Lower lobe of right lung (tissue), 2 donors: ENCODE results near the gene CCDC12. TPM values are rescaled to one million over a fixed set of nuclear protein-coding genes. Genes with fewer than 3 reads are reported as not detected.
A peak's percentile ranks its signal among the peaks of the same experiment; 100 is the strongest.

Experiments
- ATAC-seq, 2 donors: fragments of 200-7000 bp; cut with Tn5 transposase; one replicate each; pipeline ENCODE4 v1.9.1; 2020 to 2022; ENCODE audit warnings: mild to moderate bottlenecking in 2 of 2, moderate library complexity in 2 of 2
- DNase-seq: peaks from one replicate; pipeline ENCODE4 v3.0.0-alpha.2; 2020
- H3K27ac ChIP-seq: fragments of 200-600 bp; one replicate; pipeline ENCODE4 v1.8.0; 2022
- H3K27me3 ChIP-seq: fragments of 200-600 bp; one replicate; pipeline ENCODE4 v1.8.0; 2022; ENCODE audit warnings: low read depth
- H3K36me3 ChIP-seq: fragments of 200-600 bp; one replicate; pipeline ENCODE4 v1.8.0; 2022; ENCODE audit warnings: mild to moderate bottlenecking
- H3K4me1 ChIP-seq: fragments of 200-600 bp; one replicate; pipeline ENCODE4 v1.8.0; 2022
- H3K4me3 ChIP-seq: fragments of 200-600 bp; one replicate; pipeline ENCODE4 v1.8.0; 2022; ENCODE audit warnings: mild to moderate bottlenecking
- H3K9me3 ChIP-seq: fragments of 200-600 bp; one replicate; pipeline ENCODE4 v1.8.0; 2022
- CTCF ChIP-seq: fragments of 200-600 bp; IDR thresholded peaks from one replicate; pipeline ENCODE4 v1.8.0; 2022; ENCODE audit warnings: antibody characterized with exemption, mild to moderate bottlenecking
- intact Hi-C: fragments of 100-400 bp; cut with DNase I; formaldehyde crosslinking; loops from one replicate; pipeline ENCODE4 v1.11.0; 2022
- total RNA-seq: library from RNA; stranded (reverse); fragmentation: NEBNext Ultra II Directional; extraction: Animal tissue kit (Norgen Biotek cat#: 25700); gene quantifications from one replicate; pipeline ENCODE4 v1.2.1, GENCODE V29; 2021
- donor health status: DM: no; HTN: yes; CAD: no; lungs with severe emphysema.

CCDC12 gene
- total RNA-seq, 1 donor from 2014 or later: 42.9 TPM

- DNase-seq: no peak
- ATAC-seq: peak; percentile 69 to 71
- H3K27ac ChIP-seq: peak overlapping the region; percentile 56
- peak overlapping the region; percentile 6 for H3K4me3 ChIP-seq
- intact Hi-C loops: no loop called here
- H3K36me3 ChIP-seq: no peaks in the 10 kb centered on the region
- no peaks in the 10 kb centered on the region for H3K27me3 ChIP-seq
- no peaks in the 10 kb centered on the region for H3K9me3 ChIP-seq
- TF ChIP-seq CTCF: no peak
- peaks cover 76% of the 10 kb centered on the region for H3K4me1 ChIP-seq
These were observed 16.4 kb downstream of the CCDC12 start for GRCh38 chr3:46960081-46960701.

GRCh38 chr3:46959161-46959511 is 17.4 kb downstream of the CCDC12 start:
- Histone ChIP-seq H3K27ac (peak overlapping the region; percentile 56), H3K4me3 (no peak overlapping the region), H3K9me3 (no peaks in the 10 kb centered on the region), H3K4me1 (peaks cover 80% of the 10 kb centered on the region), H3K27me3 (no peaks in the 10 kb centered on the region), H3K36me3 (no peaks in the 10 kb centered on the region)
- DNase-seq: no peak
- TF ChIP-seq CTCF: no peak
- intact Hi-C loops: no loop called here
- ATAC-seq: peak in 1 of 2 donors; percentile 37

GRCh38 chr3:46958467-46959160 is 17.9 kb downstream of the CCDC12 start:
- Histone ChIP-seq H3K4me3 (no peak overlapping the region), H3K9me3 (no peaks in the 10 kb centered on the region), H3K4me1 (peaks cover 86% of the 10 kb centered on the region), H3K36me3 (no peaks in the 10 kb centered on the region), H3K27ac (no peak overlapping the region), H3K27me3 (no peaks in the 10 kb centered on the region)
- ATAC-seq (no peak), DNase-seq (no peak)
- intact Hi-C loops: no loop called here
- TF ChIP-seq CTCF: no peak

- peak in 1 of 2 donors; percentile 33 for ATAC-seq
- H3K4me3 ChIP-seq: no peak overlapping the region
- no peaks in the 10 kb centered on the region for H3K36me3 ChIP-seq
- intact Hi-C loops: no loop called here
- H3K4me1 ChIP-seq: peaks cover 91% of the 10 kb centered on the region
- no peaks in the 10 kb centered on the region for H3K27me3 ChIP-seq
- TF ChIP-seq CTCF: no peak
- no peaks in the 10 kb centered on the region for H3K9me3 ChIP-seq
- DNase-seq: no peak
- H3K27ac ChIP-seq: peak overlapping the region; percentile 48
These were observed 19.3 kb downstream of the CCDC12 start for GRCh38 chr3:46957092-46957820.

GRCh38 chr3:46955801-46956259 is 20.7 kb downstream of the CCDC12 start:
- TF ChIP-seq CTCF: no peak
- Histone ChIP-seq H3K4me1 (peaks cover 91% of the 10 kb centered on the region), H3K9me3 (no peaks in the 10 kb centered on the region), H3K4me3 (no peak overlapping the region), H3K36me3 (no peaks in the 10 kb centered on the region), H3K27me3 (no peaks in the 10 kb centered on the region), H3K27ac (peak overlapping the region; percentile 10)
- no peak for DNase-seq
- intact Hi-C loops: no loop called here
- ATAC-seq: no peak
